Choroid plexus epithelial cell (primary cell): ENCODE measurements around the gene DAGLB.

Experiments used
- DNase-seq: peaks from one replicate; pipeline ENCODE4 v3.0.0-alpha.2; 2010; ENCODE audit warnings: low read depth
- H3K4me3 ChIP-seq: 2 replicates; pipeline ENCODE4 v1.5.1; 2011; ENCODE audit warnings: low read depth, mild to moderate bottlenecking, control low read depth, low read length, moderate library complexity
- TF ChIP-seq, protein P1 (sequence below): conservative IDR thresholded peaks from 2 replicates; pipeline ENCODE4 v1.5.1; 2011; ENCODE audit warnings: low read depth, mild to moderate bottlenecking, control low read depth, inconsistent platforms, low read length, moderate library complexity

DAGLB gene

DNA sequence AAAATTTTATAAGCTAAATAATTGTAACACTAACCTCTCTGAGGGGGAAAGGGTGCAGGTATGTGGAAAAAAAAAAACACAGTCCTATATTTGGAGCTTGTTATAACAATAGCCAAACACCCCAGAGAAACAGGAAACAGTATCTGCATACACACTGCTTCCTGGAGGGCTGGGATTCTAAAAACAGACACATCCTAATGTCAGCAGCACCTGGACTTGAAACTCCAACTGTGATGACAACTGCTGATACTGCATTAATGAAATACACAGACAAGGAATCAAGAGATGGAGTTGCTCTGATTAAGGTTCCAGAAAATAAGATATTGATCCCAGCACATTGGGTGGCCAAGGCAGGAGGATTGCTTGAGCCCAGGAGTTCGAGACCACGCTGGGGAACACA lies 9.3 kb downstream of the DAGLB start:
- no peak for DNase-seq
- H3K4me3 ChIP-seq, result no peak overlapping the region
- TF ChIP-seq, protein P1, sequence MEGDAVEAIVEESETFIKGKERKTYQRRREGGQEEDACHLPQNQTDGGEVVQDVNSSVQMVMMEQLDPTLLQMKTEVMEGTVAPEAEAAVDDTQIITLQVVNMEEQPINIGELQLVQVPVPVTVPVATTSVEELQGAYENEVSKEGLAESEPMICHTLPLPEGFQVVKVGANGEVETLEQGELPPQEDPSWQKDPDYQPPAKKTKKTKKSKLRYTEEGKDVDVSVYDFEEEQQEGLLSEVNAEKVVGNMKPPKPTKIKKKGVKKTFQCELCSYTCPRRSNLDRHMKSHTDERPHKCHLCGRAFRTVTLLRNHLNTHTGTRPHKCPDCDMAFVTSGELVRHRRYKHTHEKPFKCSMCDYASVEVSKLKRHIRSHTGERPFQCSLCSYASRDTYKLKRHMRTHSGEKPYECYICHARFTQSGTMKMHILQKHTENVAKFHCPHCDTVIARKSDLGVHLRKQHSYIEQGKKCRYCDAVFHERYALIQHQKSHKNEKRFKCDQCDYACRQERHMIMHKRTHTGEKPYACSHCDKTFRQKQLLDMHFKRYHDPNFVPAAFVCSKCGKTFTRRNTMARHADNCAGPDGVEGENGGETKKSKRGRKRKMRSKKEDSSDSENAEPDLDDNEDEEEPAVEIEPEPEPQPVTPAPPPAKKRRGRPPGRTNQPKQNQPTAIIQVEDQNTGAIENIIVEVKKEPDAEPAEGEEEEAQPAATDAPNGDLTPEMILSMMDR, result no peak

DNA sequence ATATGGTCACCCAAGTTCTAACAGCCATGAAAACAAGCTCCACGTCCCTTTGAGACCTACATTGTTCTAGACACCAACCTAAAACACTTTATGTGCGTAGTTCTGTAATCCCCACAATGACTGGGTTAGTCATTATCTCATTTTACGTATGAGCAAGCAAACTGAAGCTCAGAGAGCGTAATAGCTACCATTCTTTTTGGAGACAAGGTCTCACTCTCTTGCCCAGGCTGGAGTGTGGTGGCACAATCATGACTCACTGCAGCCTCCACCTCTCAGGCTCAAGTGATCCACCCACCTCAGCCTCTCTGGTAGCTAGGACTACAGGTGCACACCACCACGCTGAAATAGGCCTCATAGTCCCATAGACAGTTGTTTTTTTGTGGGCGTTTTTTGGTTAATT lies 10.5 kb downstream of the DAGLB start:
- TF ChIP-seq, protein P1, result no peak
- no peak for DNase-seq
- no peak overlapping the region for H3K4me3 ChIP-seq

DNA sequence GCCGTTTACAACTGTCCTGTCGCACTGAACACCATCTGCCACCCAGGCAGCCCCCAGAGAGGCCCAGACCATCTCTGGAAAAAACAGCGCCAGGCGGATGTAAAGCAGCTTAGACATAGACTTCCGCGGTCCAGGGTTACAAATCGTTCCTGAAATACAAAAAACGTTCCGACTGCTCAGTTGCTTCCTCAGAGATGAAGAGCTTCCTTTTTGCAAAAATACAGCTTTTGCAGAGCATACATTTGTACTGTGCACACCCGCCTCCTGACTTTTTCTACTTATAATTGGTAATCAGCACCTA lies 11.4 kb downstream of the DAGLB start:
- TF ChIP-seq, protein P1, result no peak
- H3K4me3 ChIP-seq, result no peak overlapping the region
- no peak for DNase-seq

DNA sequence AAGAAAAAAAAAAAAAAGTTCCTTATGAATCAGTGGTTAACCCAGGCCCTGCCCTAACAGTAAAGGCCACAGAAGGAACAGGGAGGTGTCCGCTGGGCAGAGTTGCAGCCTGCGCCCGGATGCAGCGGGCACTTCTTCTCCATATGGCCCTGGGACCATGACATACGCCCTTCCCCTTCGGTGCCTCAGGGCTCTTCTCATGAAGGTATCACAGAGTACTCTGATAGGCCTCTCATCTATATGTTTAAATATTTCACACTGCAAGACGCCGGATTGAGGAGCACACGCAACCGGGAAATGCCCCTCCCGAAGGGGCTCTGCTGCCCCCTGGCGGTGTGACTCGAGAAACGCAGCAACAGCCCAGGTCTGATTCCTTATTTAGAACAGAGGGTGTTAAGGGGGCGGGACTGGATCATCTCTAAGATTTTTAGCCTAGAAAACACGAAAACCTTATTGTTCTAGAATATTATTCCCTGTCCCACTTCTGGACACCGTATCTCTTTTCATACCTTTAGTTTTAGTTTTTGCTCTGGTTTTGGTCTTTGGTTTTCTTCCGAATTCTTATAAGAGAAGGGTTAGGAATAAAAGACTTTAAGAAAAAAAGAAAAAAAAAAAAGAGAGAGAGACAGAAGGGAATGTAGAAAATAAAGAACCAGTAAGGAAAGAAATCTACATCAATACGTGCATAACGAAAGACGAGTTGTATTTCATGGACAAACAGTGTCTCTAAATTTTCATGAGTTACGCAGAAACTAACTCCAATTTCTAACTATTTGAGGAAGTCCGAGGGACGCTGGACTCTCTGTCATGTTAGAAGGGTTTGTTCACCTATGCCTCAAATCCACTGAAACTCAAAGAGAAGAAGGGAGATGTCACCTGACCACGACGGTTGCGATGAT lies 12.0 kb downstream of the DAGLB start:
- DNase-seq, result peak; percentile 88

DNA sequence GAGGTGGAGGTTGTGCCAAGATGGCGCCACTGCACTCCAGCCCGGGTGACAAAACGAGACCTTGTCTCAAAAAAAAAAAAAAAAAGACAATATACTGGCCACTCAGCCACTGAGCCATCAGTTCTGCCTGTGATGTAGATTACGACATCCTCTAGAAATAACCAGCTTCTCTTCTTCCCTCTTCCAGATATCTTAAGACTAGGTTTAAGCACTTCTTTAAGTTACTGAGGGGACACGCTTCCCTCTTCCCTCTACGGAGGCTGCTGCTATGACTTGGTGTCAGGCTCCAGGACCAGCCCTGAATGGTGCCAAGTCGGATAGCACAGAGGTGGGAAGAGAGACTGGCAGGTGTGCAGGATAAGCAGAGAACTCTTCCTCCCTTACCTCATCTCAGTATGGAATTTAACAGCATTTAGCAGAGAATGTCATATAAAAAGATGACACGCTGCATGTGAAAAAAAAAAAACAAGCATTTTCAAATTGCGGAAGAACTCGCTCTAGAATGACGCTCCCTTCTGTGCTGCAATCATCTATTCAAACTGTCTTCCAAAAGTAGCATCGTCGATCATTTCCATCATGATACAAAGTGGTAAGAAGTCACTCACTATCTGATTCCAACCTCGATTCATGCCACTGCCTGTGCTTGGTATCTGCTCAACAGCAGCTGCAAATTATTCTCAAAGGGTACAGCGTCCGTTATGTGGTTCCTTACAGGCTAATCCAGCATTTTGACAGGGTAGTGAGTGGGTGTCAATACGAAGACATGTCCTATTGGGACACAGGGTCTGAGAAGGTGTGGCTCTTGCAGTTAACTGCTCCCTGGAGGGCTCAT lies 13.8 kb downstream of the DAGLB start:
- H3K4me3 ChIP-seq, result no peak overlapping the region
- no peak for DNase-seq
- TF ChIP-seq, protein P1, result no peak

More for the DNA sequence above, 12.0 kb downstream of the DAGLB start:
- TF ChIP-seq, protein P1, result peak; percentile 99
- no peak overlapping the region for H3K4me3 ChIP-seq

DNA sequence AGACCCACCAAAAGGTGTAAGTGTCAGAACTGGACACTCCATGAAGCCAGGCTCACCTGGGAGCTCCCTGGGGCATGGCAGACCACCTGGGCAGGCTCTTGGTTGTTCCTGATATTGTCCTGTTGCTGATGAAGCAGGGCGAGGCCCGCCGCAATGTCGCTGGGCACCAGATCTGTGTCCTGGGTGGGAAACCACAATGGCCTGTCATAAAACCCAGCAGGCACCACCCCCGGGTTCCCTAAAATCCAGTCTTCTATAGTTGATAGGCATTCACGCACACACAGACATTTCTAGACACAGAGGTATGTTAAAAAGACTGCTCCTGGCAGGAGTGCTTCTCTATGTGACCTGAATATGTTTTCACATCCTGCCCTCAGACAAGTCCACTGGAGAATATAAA lies 15.0 kb downstream of the DAGLB start:
- no peak for DNase-seq
- H3K4me3 ChIP-seq, result no peak overlapping the region
- TF ChIP-seq, protein P1, result no peak
